ENCODE results near the gene ELF1.

The ELF1 gene

GRCh38 chr13:41060082-41060723 lies 41.1 kb upstream of the ELF1 start:
- peak; percentile 61 for TF ChIP-seq CTCF (IDR thresholded peaks at IDR 0.05)
- no peak for TF ChIP-seq ZFX (IDR thresholded peaks at IDR 0.05; ENCODE audit: borderline replicate concordance)

GRCh38 chr13:41059456-41060081 lies 40.5 kb upstream of the ELF1 start:
- TF ChIP-seq ZFX (IDR thresholded peaks at IDR 0.05; ENCODE audit: borderline replicate concordance), result no peak
- TF ChIP-seq CTCF (IDR thresholded peaks at IDR 0.05), result no peak
- H3K27ac ChIP-seq, result peak overlapping the region; percentile 96

More at GRCh38 chr13:41060082-41060723, 41.1 kb upstream of the ELF1 start:
- peak overlapping the region; percentile 96 for H3K27ac ChIP-seq

GRCh38 chr13:41058295-41059070 lies 39.4 kb upstream of the ELF1 start:
- TF ChIP-seq CTCF (IDR thresholded peaks at IDR 0.05), result no peak
- no peak for TF ChIP-seq ZFX (IDR thresholded peaks at IDR 0.05; ENCODE audit: borderline replicate concordance)
- no peak overlapping the region for H3K27ac ChIP-seq

GRCh38 chr13:41056826-41057711 lies 38.0 kb upstream of the ELF1 start:
- TF ChIP-seq ZFX (IDR thresholded peaks at IDR 0.05; ENCODE audit: borderline replicate concordance), result no peak
- no peak for TF ChIP-seq CTCF (IDR thresholded peaks at IDR 0.05)
- no peak overlapping the region for H3K27ac ChIP-seq

- H3K27ac ChIP-seq, result no peak overlapping the region
- TF ChIP-seq CTCF (IDR thresholded peaks at IDR 0.05) (no peak), ZFX (IDR thresholded peaks at IDR 0.05; ENCODE audit: borderline replicate concordance) (no peak)
These were observed 37.1 kb upstream of the ELF1 start for GRCh38 chr13:41056194-41056593.

- H3K27ac ChIP-seq, result no peak overlapping the region
- TF ChIP-seq ZFX (IDR thresholded peaks at IDR 0.05; ENCODE audit: borderline replicate concordance) (no peak), CTCF (IDR thresholded peaks at IDR 0.05) (peak; percentile 20)
These were observed 36.0 kb upstream of the ELF1 start for GRCh38 chr13:41054919-41055619.
